GM12878 (cell line): ENCODE results near the gene RNF31.

Experiments
- BCL3 ChIP-seq: IDR thresholded peaks from 2 replicates; pipeline ENCODE4 v1.6.1; 2011; ENCODE audit warnings: borderline replicate concordance, low read depth, mild to moderate bottlenecking, moderate library complexity, low read length; ENCODE audit not compliant: insufficient read depth, poor library complexity, severe bottlenecking
- CBFB ChIP-seq: IDR thresholded peaks from 2 replicates; pipeline ENCODE4 v1.6.1; 2016; ENCODE audit warnings: antibody characterized with exemption, low read depth
- POLR2A ChIP-seq: IDR thresholded peaks from 2 replicates; pipeline ENCODE4 v1.6.1; 2011; ENCODE audit warnings: low read depth, mild to moderate bottlenecking, low read length
- POLR2AphosphoS5 ChIP-seq: IDR thresholded peaks from 2 replicates; pipeline ENCODE4 v1.6.1; 2011; ENCODE audit warnings: mild to moderate bottlenecking, low read length, inconsistent platforms
- RB1 ChIP-seq: fragments of 450-650 bp; formaldehyde crosslinking; IDR thresholded peaks from 2 replicates; pipeline ENCODE4 v1.6.1; 2017; ENCODE audit warnings: mild to moderate bottlenecking, borderline replicate concordance
- RCOR1 ChIP-seq: conservative IDR thresholded peaks from 2 replicates; pipeline ENCODE4 v1.6.1; 2012; ENCODE audit warnings: low read depth, low read length, improper control_type of control experiment

GRCh38 chr14:24144451-24144850, 2.8 kb upstream of the RNF31 start:
- TF ChIP-seq BCL3: no peak
- no peak for TF ChIP-seq POLR2AphosphoS5
- TF ChIP-seq POLR2A: no peak
- no peak for TF ChIP-seq RB1
- no peak for TF ChIP-seq CBFB
- no peak for TF ChIP-seq RCOR1
